ENCODE results near the gene NBEA.

Gene NBEA

DNA sequence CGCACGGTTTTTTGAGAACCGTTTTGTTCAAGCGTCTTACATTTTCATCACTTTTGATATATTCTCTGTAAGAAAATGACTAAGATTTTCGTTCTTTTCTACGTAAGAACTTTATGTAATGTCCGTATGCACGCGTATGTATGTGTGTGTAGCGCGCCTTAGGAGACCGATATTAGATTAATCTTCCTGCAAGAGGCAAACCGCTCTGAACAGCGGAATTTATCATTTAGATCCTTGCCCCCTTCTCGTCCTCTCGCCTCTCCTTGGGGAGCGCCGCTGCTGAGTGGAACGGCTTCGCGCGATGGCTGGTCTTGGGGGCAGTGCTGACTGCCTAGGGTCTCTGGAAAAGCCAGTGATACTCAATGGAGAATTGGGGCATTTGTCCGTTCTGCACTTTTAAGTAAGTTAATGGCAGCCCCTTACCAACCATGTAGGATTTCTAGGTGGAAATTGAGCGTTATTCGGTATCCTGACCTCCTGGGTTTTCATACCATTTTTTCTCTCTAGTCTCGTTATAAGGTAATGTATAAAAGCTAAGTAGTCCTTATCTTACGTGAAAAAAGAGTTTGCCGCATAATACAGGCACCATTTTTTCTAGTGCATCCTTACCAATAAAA lies 529.7 kb downstream of the NBEA start:
- TF ChIP-seq, protein P1, sequence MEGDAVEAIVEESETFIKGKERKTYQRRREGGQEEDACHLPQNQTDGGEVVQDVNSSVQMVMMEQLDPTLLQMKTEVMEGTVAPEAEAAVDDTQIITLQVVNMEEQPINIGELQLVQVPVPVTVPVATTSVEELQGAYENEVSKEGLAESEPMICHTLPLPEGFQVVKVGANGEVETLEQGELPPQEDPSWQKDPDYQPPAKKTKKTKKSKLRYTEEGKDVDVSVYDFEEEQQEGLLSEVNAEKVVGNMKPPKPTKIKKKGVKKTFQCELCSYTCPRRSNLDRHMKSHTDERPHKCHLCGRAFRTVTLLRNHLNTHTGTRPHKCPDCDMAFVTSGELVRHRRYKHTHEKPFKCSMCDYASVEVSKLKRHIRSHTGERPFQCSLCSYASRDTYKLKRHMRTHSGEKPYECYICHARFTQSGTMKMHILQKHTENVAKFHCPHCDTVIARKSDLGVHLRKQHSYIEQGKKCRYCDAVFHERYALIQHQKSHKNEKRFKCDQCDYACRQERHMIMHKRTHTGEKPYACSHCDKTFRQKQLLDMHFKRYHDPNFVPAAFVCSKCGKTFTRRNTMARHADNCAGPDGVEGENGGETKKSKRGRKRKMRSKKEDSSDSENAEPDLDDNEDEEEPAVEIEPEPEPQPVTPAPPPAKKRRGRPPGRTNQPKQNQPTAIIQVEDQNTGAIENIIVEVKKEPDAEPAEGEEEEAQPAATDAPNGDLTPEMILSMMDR (IDR thresholded peaks at IDR 0.05; ENCODE audit: low read depth, low read length) = no peak
- H3K4me3 ChIP-seq (replicated peaks in 1 of 2; ENCODE audit: low read depth in 2 of 2, low read length in 2 of 2) = no peak overlapping the region
- DNase-seq (ENCODE audit: low read depth in 2 of 2) = peak in 1 of 2 donors; percentile 6

DNA sequence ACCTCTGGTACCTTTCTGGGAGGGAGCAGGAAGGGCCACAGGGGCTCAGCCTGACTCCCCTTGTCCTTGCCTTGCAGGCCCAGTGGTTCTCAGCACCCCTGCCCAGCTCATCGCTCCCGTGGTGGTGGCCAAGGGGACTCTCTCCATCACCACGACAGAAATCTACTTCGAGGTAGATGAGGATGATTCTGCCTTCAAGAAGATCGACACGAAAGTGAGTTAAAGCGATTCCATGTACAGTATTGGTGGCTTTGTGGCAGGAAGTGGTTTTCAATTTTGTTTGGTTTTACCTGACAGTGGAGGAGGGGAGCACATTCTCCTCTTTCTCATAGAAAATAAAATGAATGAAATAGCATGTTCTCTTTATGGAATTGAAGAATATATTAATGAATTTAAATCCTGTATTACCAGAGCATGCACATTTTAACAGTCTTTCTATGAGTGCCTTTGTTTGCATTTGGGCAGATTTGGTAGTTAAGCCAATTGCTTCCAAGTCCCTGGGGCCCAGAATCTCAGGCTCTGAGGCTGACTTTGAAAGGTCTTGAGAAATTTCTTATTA lies 530.3 kb downstream of the NBEA start:
- no peak for DNase-seq (ENCODE audit: low read depth in 2 of 2)
- TF ChIP-seq, protein P1 (IDR thresholded peaks at IDR 0.05; ENCODE audit: low read depth, low read length) = no peak
- H3K4me3 ChIP-seq (replicated peaks in 1 of 2; ENCODE audit: low read depth in 2 of 2, low read length in 2 of 2) = no peak overlapping the region

DNA sequence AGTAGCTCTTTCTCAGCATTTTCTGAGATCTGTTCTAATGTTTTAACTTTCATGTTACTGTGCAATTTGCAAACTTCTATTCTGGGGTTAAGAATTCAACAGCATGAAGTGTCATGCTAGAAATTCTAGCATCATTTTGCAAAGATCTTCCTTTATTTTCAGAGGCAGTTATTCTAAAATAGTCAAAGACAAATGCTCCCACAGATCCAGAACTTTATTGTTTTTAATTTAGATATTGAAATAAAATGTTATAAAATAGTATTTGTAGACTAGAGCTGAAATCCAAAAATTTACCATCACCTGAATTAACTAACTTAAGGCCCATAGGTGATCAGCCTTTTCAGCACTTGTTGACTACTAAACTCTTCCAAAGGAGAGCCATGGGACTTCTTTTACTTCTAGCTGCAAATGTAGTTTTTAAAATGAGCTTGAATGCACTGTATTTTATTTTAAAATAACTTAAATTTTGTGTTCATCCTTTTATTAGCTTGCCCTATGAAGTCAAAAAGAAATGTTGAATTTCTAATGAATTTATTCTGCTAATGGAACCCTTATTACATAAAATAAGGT lies 531.2 kb downstream of the NBEA start:
- DNase-seq (ENCODE audit: low read depth in 2 of 2) = no peak
- TF ChIP-seq, protein P1 (IDR thresholded peaks at IDR 0.05; ENCODE audit: low read depth, low read length) = no peak
- H3K4me3 ChIP-seq (replicated peaks in 1 of 2; ENCODE audit: low read depth in 2 of 2, low read length in 2 of 2) = no peak overlapping the region

DNA sequence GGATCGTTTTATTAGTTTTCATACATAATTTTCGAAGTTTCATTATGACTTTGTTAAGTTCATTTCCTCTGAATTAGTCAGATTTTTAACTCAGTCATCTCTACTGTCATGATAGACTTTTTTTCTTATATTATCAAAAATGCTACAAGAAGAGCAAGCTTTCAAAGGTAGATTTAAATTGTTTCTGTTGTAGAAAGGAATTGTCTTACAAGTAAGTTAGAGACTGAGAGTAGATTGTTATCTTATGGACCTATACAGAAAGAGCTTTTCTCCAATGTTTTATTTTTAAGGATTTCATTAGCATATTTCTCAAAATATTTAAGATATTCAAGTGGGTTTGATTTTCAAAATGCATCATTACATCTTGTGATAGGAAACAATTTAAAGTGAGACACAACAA lies 531.7 kb downstream of the NBEA start:
- TF ChIP-seq, protein P1 (IDR thresholded peaks at IDR 0.05; ENCODE audit: low read depth, low read length) = no peak
- H3K4me3 ChIP-seq (replicated peaks in 1 of 2; ENCODE audit: low read depth in 2 of 2, low read length in 2 of 2) = no peak overlapping the region
- no peak for DNase-seq (ENCODE audit: low read depth in 2 of 2)

DNA sequence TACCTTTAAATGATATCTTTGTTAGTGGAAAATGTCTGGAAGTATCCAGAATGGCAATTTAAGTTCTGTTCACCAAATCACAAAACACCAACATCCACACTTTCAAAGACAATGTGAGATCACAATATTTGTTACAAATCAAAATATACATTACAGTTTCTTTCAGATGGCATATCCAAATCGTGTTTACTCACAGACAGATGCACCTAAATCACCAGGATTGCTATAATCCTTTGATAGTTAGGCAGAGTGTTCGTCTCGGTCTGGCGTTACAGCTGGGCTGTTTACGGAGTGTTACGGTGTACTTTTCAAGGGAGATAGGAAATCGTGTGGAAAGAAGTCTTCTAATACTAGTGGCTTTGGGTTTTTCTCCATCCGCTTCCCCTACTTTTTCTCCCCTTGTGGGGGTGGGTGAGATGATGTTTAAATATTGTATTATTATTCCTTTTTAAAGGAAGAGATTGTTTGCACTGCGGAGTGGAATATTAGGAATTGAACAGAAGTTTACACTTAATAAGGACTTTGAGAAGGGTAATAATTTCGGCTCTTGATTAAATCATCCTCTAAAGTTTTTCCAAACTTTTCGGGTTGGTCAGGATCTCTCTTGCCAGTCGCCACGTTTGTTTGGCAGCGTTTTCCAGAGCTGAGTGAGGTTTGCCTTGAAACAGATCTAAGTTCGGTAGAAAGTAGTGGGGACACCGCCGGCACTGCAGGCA lies 532.6 kb downstream of the NBEA start:
- peak overlapping the region; percentile 46 to 58 for H3K4me3 ChIP-seq (replicated peaks in 1 of 2; ENCODE audit: low read depth in 2 of 2, low read length in 2 of 2)
- TF ChIP-seq, protein P1 (IDR thresholded peaks at IDR 0.05; ENCODE audit: low read depth, low read length) = no peak
- DNase-seq (ENCODE audit: low read depth in 2 of 2) = peak in 1 of 2 donors; percentile 15

DNA sequence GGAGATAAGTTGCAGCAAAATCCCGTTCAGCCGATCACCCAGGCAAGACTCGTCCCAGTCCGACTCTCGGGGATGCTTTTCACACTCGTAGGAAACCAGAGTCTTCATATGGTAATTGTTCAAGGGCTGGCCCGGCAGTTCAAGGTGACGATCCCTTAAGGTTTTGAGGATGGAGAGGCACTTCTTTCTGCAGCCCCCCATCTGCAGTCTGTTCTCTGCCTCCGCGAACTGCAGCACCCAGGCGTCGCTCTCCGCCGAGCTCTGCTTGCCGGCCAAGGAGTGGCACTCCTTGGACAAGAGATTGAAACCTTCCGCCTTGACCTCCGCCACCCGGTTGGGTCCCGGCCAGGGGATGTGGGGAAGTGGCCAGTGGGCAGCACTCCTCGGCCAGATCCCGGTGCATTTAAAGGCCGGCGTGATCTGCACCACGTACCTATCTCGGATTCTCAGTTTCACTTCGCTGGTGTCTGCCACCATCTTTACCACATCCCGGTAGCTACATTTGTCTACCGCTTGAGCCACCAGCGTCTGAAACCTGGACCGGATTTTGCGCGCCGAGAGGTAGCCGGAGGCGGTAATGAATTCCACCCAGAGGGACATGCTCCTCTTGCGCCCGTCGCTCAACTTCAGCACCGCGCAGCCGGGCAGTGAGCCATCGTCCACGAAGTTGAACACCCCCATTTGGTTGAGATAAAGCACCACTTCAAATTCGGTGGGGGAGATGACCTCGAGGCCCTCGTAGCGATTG lies 533.3 kb downstream of the NBEA start:
- TF ChIP-seq, protein P1 (IDR thresholded peaks at IDR 0.05; ENCODE audit: low read depth, low read length) = no peak
- H3K4me3 ChIP-seq (replicated peaks in 1 of 2; ENCODE audit: low read depth in 2 of 2, low read length in 2 of 2) = peak overlapping the region; percentile 46 to 58
- DNase-seq (ENCODE audit: low read depth in 2 of 2) = peak; percentile 25 to 34

All from cardiac fibroblast (primary cell).